Cardiac fibroblast (primary cell): Measurements from ENCODE around the gene ZNF665.
A peak's percentile ranks its signal among the peaks of the same experiment; 100 is the strongest.

Experiments used
- DNase-seq, 2 donors: peaks; one replicate each; pipeline versions ENCODE4 v3.0.0 to v3.0.0-alpha.2; 2010; ENCODE audit warnings: low read depth in 2 of 2
- H3K4me3 ChIP-seq, 2 donors: replicated peaks in 1 of 2; 1 replicate in 1 of 2; 2 replicates in 1 of 2; pipeline ENCODE4 v1.5.1; 2011; ENCODE audit warnings: low read depth in 2 of 2, low read length in 2 of 2, mild to moderate bottlenecking in 2 of 2, moderate library complexity in 1 of 2
- CTCF ChIP-seq: IDR thresholded peaks from one replicate; pipeline ENCODE4 v1.5.1; 2011; ENCODE audit warnings: low read depth, mild to moderate bottlenecking, low read length, inconsistent platforms

The ZNF665 gene

GRCh38 chr19:53157626-53158025 lies 35.5 kb downstream of the ZNF665 start:
- H3K4me3 ChIP-seq = peak overlapping the region; percentile 64 to 66
- DNase-seq = peak; percentile 12 to 21
- TF ChIP-seq CTCF = no peak

GRCh38 chr19:53156850-53157249 lies 36.3 kb downstream of the ZNF665 start:
- no peak overlapping the region for H3K4me3 ChIP-seq
- DNase-seq = no peak
- TF ChIP-seq CTCF = no peak

GRCh38 chr19:53147645-53148044 lies 45.5 kb downstream of the ZNF665 start:
- no peak overlapping the region for H3K4me3 ChIP-seq
- DNase-seq = no peak

GRCh38 chr19:53140351-53140750 lies 52.8 kb downstream of the ZNF665 start:
- H3K4me3 ChIP-seq = no peak overlapping the region
- DNase-seq = no peak
- TF ChIP-seq CTCF = no peak

More at GRCh38 chr19:53147645-53148044, 45.5 kb downstream of the ZNF665 start:
- no peak for TF ChIP-seq CTCF

GRCh38 chr19:53136432-53136831 lies 56.7 kb downstream of the ZNF665 start:
- no peak for DNase-seq
- no peak for TF ChIP-seq CTCF

GRCh38 chr19:53132141-53132991 lies 60.8 kb downstream of the ZNF665 start, which contains the start of gene ZNF415:
TSS of gene ZNF415 (minus strand) at chr19:53132910. CDS start at chr19:53122676, 10,234 bp downstream.
- TF ChIP-seq CTCF = no peak
- DNase-seq = peak; percentile 65 to 76

More at GRCh38 chr19:53136432-53136831, 56.7 kb downstream of the ZNF665 start:
- H3K4me3 ChIP-seq = no peak overlapping the region

More at GRCh38 chr19:53132141-53132991, 60.8 kb downstream of the ZNF665 start, which contains the start of gene ZNF415:
- peak within 1 kb of the TSS; percentile 46 to 55 for H3K4me3 ChIP-seq
